Activated CD8-positive, alpha-beta T cell treated with anti-CD3 and anti-CD28 coated beads for 36 hours (primary cell): ENCODE measurements around the gene SUPT3H. TPM values are rescaled to one million over a fixed set of nuclear protein-coding genes. Genes with fewer than 3 reads are reported as not detected.

Source experiments
- ATAC-seq: fragments of 200-7000 bp; cut with Tn5 transposase; one replicate; pipeline ENCODE4 v1.10.0; 2021; ENCODE audit warnings: mild to moderate bottlenecking, moderate library complexity
- CTCF ChIA-PET: fragments of 350-600 bp; sonication (Branson Sonifier 250); formaldehyde crosslinking; loops from one replicate; lab custom pipeline; 2021; ENCODE audit warnings: antibody characterized with exemption; lab: Charles Lee
- POLR2A ChIA-PET: fragments of 350-600 bp; sonication (Branson Sonifier 250); formaldehyde crosslinking; loops from one replicate; lab custom pipeline; 2021; ENCODE audit warnings: antibody characterized with exemption; lab: Charles Lee
- DNase-seq: peaks from one replicate; pipeline ENCODE4 v3.0.0-alpha.2; 2020
- H3K27ac Mint-ChIP-seq: one replicate; pipeline ENCODE4 v1.8.0; 2021; ENCODE audit warnings: mild to moderate bottlenecking, mixed read lengths
- H3K27me3 Mint-ChIP-seq: one replicate; pipeline ENCODE4 v1.8.0; 2021; ENCODE audit warnings: mixed read lengths
- H3K36me3 Mint-ChIP-seq: one replicate; pipeline ENCODE4 v1.8.0; 2021; ENCODE audit warnings: low read depth, mixed read lengths
- H3K4me1 Mint-ChIP-seq: one replicate; pipeline ENCODE4 v1.8.0; 2021; ENCODE audit warnings: low read depth, mixed read lengths
- H3K4me3 Mint-ChIP-seq: one replicate; pipeline ENCODE4 v1.8.0; 2021; ENCODE audit warnings: mild to moderate bottlenecking, moderate library complexity, mixed read lengths
- H3K9me3 Mint-ChIP-seq: one replicate; pipeline ENCODE4 v1.8.0; 2021; ENCODE audit warnings: mixed read lengths
- CTCF ChIP-seq: fragments of 200-600 bp; IDR thresholded peaks from one replicate; pipeline ENCODE4 v1.8.0; 2022; ENCODE audit warnings: antibody characterized with exemption, mild to moderate bottlenecking
- intact Hi-C: fragments of 100-400 bp; cut with micrococcal nuclease; formaldehyde crosslinking; loops from one replicate; pipeline ENCODE4 v1.10.0; 2022
- total RNA-seq, 2 experiments: library from RNA; stranded (reverse); gene quantifications; one replicate each; pipeline ENCODE4 v1.2.3, GENCODE V29; 2021

The SUPT3H gene
- total RNA-seq, 2 experiments from 2014 or later = 20.0 to 20.2 TPM

GRCh38 chr6:45126033-45126432 is 251.7 kb downstream of the SUPT3H start:
- ChIA-PET CTCF (no interaction called here), POLR2A (no interaction called here)
- Mint-ChIP-seq H3K27ac (no peak overlapping the region), H3K36me3 (no peaks in the 10 kb centered on the region), H3K4me1 (peaks cover 4% of the 10 kb centered on the region), H3K4me3 (no peak overlapping the region), H3K27me3 (no peaks in the 10 kb centered on the region), H3K9me3 (no peaks in the 10 kb centered on the region)
- ATAC-seq (no peak), DNase-seq (no peak)
- TF ChIP-seq CTCF = no peak
- intact Hi-C loops = no loop called here

GRCh38 chr6:45123023-45123422 is 254.7 kb downstream of the SUPT3H start:
- DNase-seq (no peak), ATAC-seq (no peak)
- H3K9me3 Mint-ChIP-seq = no peaks in the 10 kb centered on the region
- ChIA-PET CTCF (interaction anchor here (0.8 kb wide), 1 partner anchor 270 kb away, joined by 3 read pairs; no protein-coding TSS in a partner anchor), POLR2A (interaction anchor here (0.7 kb wide), 1 partner anchor 46 kb away, joined by 3 read pairs; no protein-coding TSS in a partner anchor)
- no peaks in the 10 kb centered on the region for H3K27me3 Mint-ChIP-seq
- H3K4me3 Mint-ChIP-seq = no peak overlapping the region
- no peak for TF ChIP-seq CTCF
- intact Hi-C loops = no loop called here
- H3K4me1 Mint-ChIP-seq = peaks cover 6% of the 10 kb centered on the region
- H3K36me3 Mint-ChIP-seq = no peaks in the 10 kb centered on the region
- H3K27ac Mint-ChIP-seq = no peak overlapping the region

GRCh38 chr6:45118754-45119153 is 259.0 kb downstream of the SUPT3H start:
- TF ChIP-seq CTCF = no peak
- Mint-ChIP-seq H3K36me3 (no peaks in the 10 kb centered on the region), H3K27ac (no peak overlapping the region), H3K4me1 (peaks cover 23% of the 10 kb centered on the region), H3K4me3 (no peak overlapping the region), H3K9me3 (no peaks in the 10 kb centered on the region), H3K27me3 (no peaks in the 10 kb centered on the region)
- ATAC-seq (no peak), DNase-seq (no peak)
- CTCF ChIA-PET = no interaction called here
- intact Hi-C loops = no loop called here
- POLR2A ChIA-PET = no interaction called here

GRCh38 chr6:45116714-45117410 is 260.9 kb downstream of the SUPT3H start:
- ChIA-PET POLR2A (no interaction called here), CTCF (no interaction called here)
- Mint-ChIP-seq H3K27ac (no peak overlapping the region), H3K9me3 (no peaks in the 10 kb centered on the region), H3K4me1 (peaks cover 23% of the 10 kb centered on the region), H3K36me3 (no peaks in the 10 kb centered on the region), H3K27me3 (no peaks in the 10 kb centered on the region), H3K4me3 (no peak overlapping the region)
- TF ChIP-seq CTCF = no peak
- ATAC-seq = no peak
- intact Hi-C loops = no loop called here
- no peak for DNase-seq

- Mint-ChIP-seq H3K27me3 (no peaks in the 10 kb centered on the region), H3K36me3 (no peaks in the 10 kb centered on the region), H3K27ac (no peak overlapping the region), H3K9me3 (no peaks in the 10 kb centered on the region), H3K4me1 (peaks cover 23% of the 10 kb centered on the region), H3K4me3 (no peak overlapping the region)
- ChIA-PET POLR2A (no interaction called here), CTCF (no interaction called here)
- no peak for TF ChIP-seq CTCF
- intact Hi-C loops = no loop called here
- ATAC-seq (no peak), DNase-seq (no peak)
These were observed 262.0 kb downstream of the SUPT3H start for GRCh38 chr6:45115696-45116095.
